Neural cell (in vitro differentiated cells): ENCODE data around the gene GPR107. TPM values are rescaled to one million over a fixed set of nuclear protein-coding genes. Genes with fewer than 3 reads are reported as not detected.

ENCODE experiments used
- H2AFZ ChIP-seq: fragments of 200-600, 300-800 bp; sonication (generic), shearing (Covaris generic); 2 replicates; pipeline ENCODE4 v1.6.0; 2014; ENCODE audit warnings: low read depth, mild to moderate bottlenecking, antibody characterized with exemption, low read length, moderate library complexity
- H3F3A ChIP-seq: fragments of 200-600 bp; shearing (Covaris generic); 2 replicates; pipeline ENCODE4 v1.6.1; 2016; ENCODE audit warnings: mild to moderate bottlenecking, moderate library complexity, mixed read lengths, antibody characterized with exemption, low read length; ENCODE audit not compliant: insufficient read depth, poor library complexity, severe bottlenecking
- H3K27ac ChIP-seq: fragments of 200-600, 300-800 bp; sonication (generic), shearing (Covaris generic); 2 replicates; pipeline ENCODE4 v1.5.1; 2014; ENCODE audit warnings: mild to moderate bottlenecking, low read length, moderate library complexity
- H3K27me3 ChIP-seq: fragments of 300-800, 200-600 bp; sonication (generic), shearing (Covaris generic); 2 replicates; pipeline ENCODE4 v1.6.0; 2014; ENCODE audit warnings: mild to moderate bottlenecking, low read depth, low read length, moderate library complexity; ENCODE audit not compliant: insufficient read depth
- H3K36me3 ChIP-seq: fragments of 300-800, 200-600 bp; sonication (generic), shearing (Covaris generic); 2 replicates; pipeline ENCODE4 v1.5.1; 2014; ENCODE audit warnings: mild to moderate bottlenecking, antibody characterized with exemption, low read length, moderate library complexity; ENCODE audit not compliant: insufficient read depth
- H3K4me2 ChIP-seq: fragments of 300-800, 200-600 bp; sonication (generic), shearing (Covaris generic); 2 replicates; pipeline ENCODE4 v1.6.0; 2014; ENCODE audit warnings: mild to moderate bottlenecking, low read length
- H3K4me3 ChIP-seq: fragments of 300-800, 200-600 bp; sonication (generic), shearing (Covaris generic); 2 replicates; pipeline ENCODE4 v1.5.1; 2014; ENCODE audit warnings: mild to moderate bottlenecking, low read length, moderate library complexity
- H3K79me2 ChIP-seq: fragments of 200-600 bp; shearing (Covaris generic); replicated peaks from 2 replicates; pipeline ENCODE4 v1.6.0; 2014; ENCODE audit warnings: mild to moderate bottlenecking, low read length, moderate library complexity; ENCODE audit not compliant: insufficient read depth
- H3K9ac ChIP-seq: fragments of 300-800, 200-600 bp; sonication (generic), shearing (Covaris generic); 2 replicates; pipeline ENCODE4 v1.6.1; 2016; ENCODE audit warnings: mild to moderate bottlenecking, low read length, mixed read lengths
- H3K9me2 ChIP-seq: fragments of 200-600 bp; shearing (Covaris generic); 2 replicates; pipeline ENCODE4 v1.6.1; 2016; ENCODE audit warnings: mild to moderate bottlenecking, low read length, mixed read lengths; ENCODE audit not compliant: insufficient read depth
- H3K9me3 ChIP-seq: fragments of 200-600, 300-800 bp; sonication (generic), shearing (Covaris generic); 2 replicates; pipeline ENCODE4 v1.6.1; 2016; ENCODE audit warnings: mild to moderate bottlenecking, mixed run types, low read length, moderate library complexity, mixed read lengths
- H4K20me1 ChIP-seq: fragments of 200-600 bp; shearing (Covaris generic); 2 replicates; pipeline ENCODE4 v1.6.1; 2016; ENCODE audit warnings: mild to moderate bottlenecking, mixed run types; ENCODE audit not compliant: insufficient read depth
- CTCF ChIP-seq: fragments of 450-650 bp; IDR thresholded peaks from 2 replicates; pipeline ENCODE4 v1.5.1; 2014; ENCODE audit warnings: antibody characterized with exemption, mild to moderate bottlenecking, moderate library complexity; ENCODE audit not compliant: poor library complexity, severe bottlenecking
- EP300 ChIP-seq: fragments of 450-650 bp; conservative IDR thresholded peaks from 2 replicates; pipeline ENCODE4 v1.6.1; 2014; ENCODE audit warnings: antibody characterized with exemption, mild to moderate bottlenecking, moderate library complexity; ENCODE audit not compliant: poor library complexity, severe bottlenecking
- EZH2 ChIP-seq: fragments of 200-600, 300-800 bp; shearing (Covaris generic), sonication (generic); IDR thresholded peaks from 2 replicates; pipeline ENCODE4 v1.6.1; 2014; ENCODE audit warnings: antibody characterized with exemption, low read length, borderline replicate concordance, mild to moderate bottlenecking; ENCODE audit not compliant: insufficient read depth, poor library complexity, severe bottlenecking
- MXI1 ChIP-seq: fragments of 450-650 bp; conservative IDR thresholded peaks from 2 replicates; pipeline ENCODE4 v1.6.1; 2014; ENCODE audit warnings: antibody characterized with exemption, mild to moderate bottlenecking; ENCODE audit not compliant: poor library complexity, severe bottlenecking
- POLR2AphosphoS5 ChIP-seq: IDR thresholded peaks from 2 replicates; pipeline ENCODE4 v1.6.1; 2012
- RAD21 ChIP-seq: fragments of 450-650 bp; conservative IDR thresholded peaks from 2 replicates; pipeline ENCODE4 v1.6.1; 2014; ENCODE audit warnings: antibody characterized with exemption, mild to moderate bottlenecking, moderate library complexity
- REST ChIP-seq: IDR thresholded peaks from 2 replicates; pipeline ENCODE4 v1.6.1; 2012; ENCODE audit warnings: borderline replicate concordance
- SMC3 ChIP-seq: fragments of 450-650 bp; conservative IDR thresholded peaks from 2 replicates; pipeline ENCODE4 v1.6.1; 2014; ENCODE audit warnings: antibody characterized with exemption, mild to moderate bottlenecking, moderate library complexity; ENCODE audit not compliant: poor library complexity
- TAF1 ChIP-seq: IDR thresholded peaks from 2 replicates; pipeline ENCODE4 v1.6.1; 2012; ENCODE audit warnings: low read depth
- polyA plus RNA-seq: library from polyadenylated mRNA; depleted of rRNA; stranded (reverse); fragments of >200 nt; gene quantifications from 2 replicates; pipeline ENCODE4 v1.2.3, GENCODE V29; 2014

GPR107 gene
- polyA plus RNA-seq, 1 donor from 2014 or later, result 21.5 TPM

DNA sequence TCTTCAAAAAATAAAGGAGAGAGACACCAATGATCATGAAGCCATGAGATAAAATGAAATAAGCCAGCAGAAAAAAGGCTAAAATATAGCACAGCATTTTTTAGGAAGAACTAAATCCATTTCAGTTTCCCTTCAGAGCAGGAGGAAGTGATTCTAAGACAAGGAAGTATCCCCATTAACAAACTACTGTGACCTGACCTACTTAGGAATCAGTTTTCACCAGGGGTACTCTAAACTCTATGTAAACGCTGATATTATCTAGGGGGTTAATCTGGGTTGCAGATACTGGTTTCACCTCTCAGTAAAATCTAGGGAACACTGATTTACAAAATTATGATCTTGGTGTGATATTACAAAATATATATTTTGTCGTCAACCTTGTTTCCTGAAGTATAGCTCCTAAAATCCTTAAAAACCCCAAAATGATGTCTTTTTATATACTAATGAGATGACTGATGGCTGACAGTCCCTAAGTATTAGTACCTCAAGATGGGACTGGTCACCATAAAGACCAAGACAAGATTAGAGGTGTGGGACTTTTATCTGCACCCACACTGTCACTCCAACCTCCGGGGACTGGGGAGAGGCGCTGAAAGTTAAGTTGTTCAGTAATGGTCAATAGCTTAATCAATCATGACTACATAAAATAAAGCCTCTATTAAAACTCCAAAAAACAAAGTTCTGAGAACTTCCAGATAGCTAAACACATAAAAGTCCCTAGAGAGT, 7.8 kb upstream of the GPR107 start:
- Histone ChIP-seq H3K9me3 (no peaks in the 10 kb centered on the region), H2AFZ (no peak overlapping the region)

More for the DNA sequence above, 7.8 kb upstream of the GPR107 start:
- no peak overlapping the region for H3K9ac ChIP-seq
- no peaks in the 10 kb centered on the region for H3K27me3 ChIP-seq
- no peaks in the 10 kb centered on the region for H4K20me1 ChIP-seq
- H3K27ac ChIP-seq, result no peak overlapping the region
- H3F3A ChIP-seq, result no peaks in the 10 kb centered on the region
- peaks cover 5% of the 10 kb centered on the region for H3K79me2 ChIP-seq
- no peak overlapping the region for H3K4me2 ChIP-seq
- no peak for TF ChIP-seq EP300
- no peak for TF ChIP-seq RAD21
- TF ChIP-seq CTCF, result no peak
- TF ChIP-seq TAF1, result no peak
- TF ChIP-seq MXI1, result no peak
- TF ChIP-seq SMC3, result no peak
- no peak for TF ChIP-seq POLR2AphosphoS5
- TF ChIP-seq REST, result no peak
- no peak for TF ChIP-seq EZH2
- no peaks in the 10 kb centered on the region for H3K36me3 ChIP-seq
- no peak overlapping the region for H3K4me3 ChIP-seq
- no peaks in the 10 kb centered on the region for H3K9me2 ChIP-seq
